ENCODE results near the gene PDIA6. TPM values are rescaled to one million over a fixed set of nuclear protein-coding genes. Genes with fewer than 3 reads are reported as not detected.

Gene PDIA6
- total and polyA plus RNA-seq, 10 of the 15 experiments (the other 5 are each of a cell fraction or from before 2014, with no cell fraction given) = 148 to 526 (median 209) TPM

- TF ChIP-seq RUNX3 (IDR thresholded peaks at IDR 0.05; ENCODE audit: low read length) (peak; percentile 75), SKIL (IDR thresholded peaks at IDR 0.05; ENCODE audit: low read depth, poor library complexity, severe bottlenecking) (no peak)
These were observed 19.8 kb upstream of the PDIA6 start (continued) for GRCh38 chr2:10832203-10832936.

GRCh38 chr2:10831400-10831985, 18.9 kb upstream of the PDIA6 start:
- H3K27me3 ChIP-seq (replicated peaks in 1 of 2; ENCODE audit: control insufficient read depth in 2 of 2, insufficient read depth in 2 of 2, low read length in 1 of 2) = no peaks in the 10 kb centered on the region; a peak in 3 of 4 replicates
- no peaks in the 10 kb centered on the region for H3K79me2 ChIP-seq (ENCODE audit: control insufficient read depth, insufficient read depth, low read length)
- no peak overlapping the region for H3K27ac ChIP-seq (ENCODE audit: control insufficient read depth, insufficient read depth)
- no peak overlapping the region for H3K4me3 ChIP-seq
- H3K9me3 ChIP-seq (replicated peaks; ENCODE audit: control insufficient read depth, insufficient read depth, low read length) = no peaks in the 10 kb centered on the region
- intact Hi-C loops (cut with micrococcal nuclease; ENCODE audit: unreplicated experiment) = loop anchor here (10.0 kb wide), 1 partner anchor 753 kb away; no protein-coding TSS in a partner anchor
- in situ Hi-C loops (cut with MboI) = no loop called here
- no peak overlapping the region for H3K4me2 ChIP-seq (ENCODE audit: control insufficient read depth, insufficient read depth)
- H3K9ac ChIP-seq (ENCODE audit: control insufficient read depth, insufficient read depth, low read length) = no peak overlapping the region
- H4K20me1 ChIP-seq (ENCODE audit: control insufficient read depth, insufficient read depth) = no peaks in the 10 kb centered on the region
- no peaks in the 10 kb centered on the region for H3K36me3 ChIP-seq (ENCODE audit: control insufficient read depth in 2 of 2, insufficient read depth in 2 of 2, low read length in 1 of 2)
- 47% methylated on average over 16 of the region's 16 CpGs for WGBS (ENCODE audit: insufficient coverage, insufficient replicate concordance, low lambda C conversion rate, missing lambda C conversion rate)
- no TSS peak for BruUV-seq (replicated peaks)
- DNase-seq (ENCODE audit: low read depth, low spot score) (no peak), ATAC-seq (no peak), FAIRE-seq (no peak)
- H3K4me1 ChIP-seq (ENCODE audit: control insufficient read depth, insufficient read depth, low read length) = no peaks in the 10 kb centered on the region
- POLR2A ChIA-PET = interaction anchor here (0.6 to 0.7 kb wide), 2 partner anchors 40 to 168 kb away, joined by 4 to 5 read pairs; no protein-coding TSS in a partner anchor
- CTCF ChIA-PET = interaction anchor here (1.0 to 9.2 kb wide), 20 partner anchors 8 to 580 kb away, joined by 3 to 87 read pairs (median 4); a partner anchor contains a TSS
- RAD21 ChIA-PET (ENCODE audit: unreplicated experiment) = interaction anchor here (1.4 to 2.4 kb wide), 3 partner anchors 40 to 293 kb away, joined by 3 to 20 read pairs (median 8); no protein-coding TSS in a partner anchor
- SMC1A ChIA-PET (ENCODE audit: uncharacterized antibody, unreplicated experiment) = interaction anchor here (1.0 to 1.4 kb wide), 3 partner anchors 69 to 360 kb away, joined by 3 to 7 read pairs (median 3); no protein-coding TSS in a partner anchor
- no peak overlapping the region for H2AFZ ChIP-seq (ENCODE audit: control insufficient read depth, low read depth, low read length)
- TF ChIP-seq PBX3 (IDR thresholded peaks at IDR 0.05; ENCODE audit: insufficient replicate concordance, low read depth, low read length) (no peak), NR2C1 (IDR thresholded peaks at IDR 0.05) (no peak), MXI1 (IDR thresholded peaks at IDR 0.05; ENCODE audit: low read depth, low read length) (no peak), RELB (IDR thresholded peaks at IDR 0.05; ENCODE audit: low read depth) (no peak), ZZZ3 (IDR thresholded peaks at IDR 0.05; ENCODE audit: control insufficient read depth, insufficient read length, low read depth) (no peak), USF2 (IDR thresholded peaks at IDR 0.05; ENCODE audit: borderline replicate concordance, low read depth, low read length) (no peak), RBBP5 (conservative IDR thresholded peaks at IDR 0.05) (no peak), POLR2AphosphoS2 (IDR thresholded peaks at IDR 0.05; ENCODE audit: low read depth, low read length) (no peak), YBX1 (IDR thresholded peaks at IDR 0.05) (no peak), SMAD1 (IDR thresholded peaks at IDR 0.05; ENCODE audit: low read depth, partially characterized antibody) (no peak), EZH2 (IDR thresholded peaks at IDR 0.05; ENCODE audit: borderline replicate concordance, control insufficient read depth, low read depth, low read length) (no peak), BRCA1 (IDR thresholded peaks at IDR 0.05; ENCODE audit: low read depth, low read length) (no peak), CHD1 (IDR thresholded peaks at IDR 0.05; ENCODE audit: low read depth, low read length) (no peak)

All from GM12878 (cell line).